GM18861 (cell line): ENCODE data around the gene TRIM72.
"Not testable (repeated sequence)": the region's sequence is repeated elsewhere in the genome, so short reads cannot be mapped to it uniquely, and the experiment has no call there.

Source experiments
- ATAC-seq: cut with Tn5 transposase; IDR thresholded peaks from one replicate; pipeline ENCODE4 v1.9.1; 2021; ENCODE audit not compliant: unreplicated experiment

Gene TRIM72

GRCh38 chr16:31251435-31251834 lies 37.5 kb downstream of the TRIM72 start:
- ATAC-seq: no peak

GRCh38 chr16:31253642-31254045 lies 39.7 kb downstream of the TRIM72 start:
- no peak for ATAC-seq

- no peak for ATAC-seq
Measured at GRCh38 chr16:31256466-31256865, 42.5 kb downstream of the TRIM72 start.

GRCh38 chr16:31258366-31258765 lies 44.4 kb downstream of the TRIM72 start:
- no peak for ATAC-seq

- no peak for ATAC-seq
Measured at GRCh38 chr16:31260136-31260931, 46.4 kb downstream of the TRIM72 start.

- ATAC-seq: no peak
Measured at GRCh38 chr16:31262084-31262483, 48.2 kb downstream of the TRIM72 start.

- ATAC-seq: peak; percentile 90
Measured at GRCh38 chr16:31265329-31266245, 51.7 kb downstream of the TRIM72 start.

- ATAC-seq: no peak
Measured at GRCh38 chr16:31267332-31268032, 53.6 kb downstream of the TRIM72 start.

- ATAC-seq: no peak
Measured at GRCh38 chr16:31268033-31268365, 54.1 kb downstream of the TRIM72 start.

GRCh38 chr16:31268891-31269290 lies 55.0 kb downstream of the TRIM72 start:
- ATAC-seq: no peak

GRCh38 chr16:31269541-31269940 lies 55.6 kb downstream of the TRIM72 start:
- no peak for ATAC-seq

- not testable (repeated sequence) for ATAC-seq
Measured at GRCh38 chr16:31269973-31270372, 56.1 kb downstream of the TRIM72 start.

GRCh38 chr16:31270795-31271194 lies 56.9 kb downstream of the TRIM72 start:
- ATAC-seq: no peak

GRCh38 chr16:31271621-31272190 lies 57.8 kb downstream of the TRIM72 start:
- ATAC-seq: no peak

- no peak for ATAC-seq
Measured at GRCh38 chr16:31273187-31273586, 59.3 kb downstream of the TRIM72 start.

- ATAC-seq: no peak
Measured at GRCh38 chr16:31273676-31274075, 59.8 kb downstream of the TRIM72 start.

- no peak for ATAC-seq
Measured at GRCh38 chr16:31274831-31275816, 61.2 kb downstream of the TRIM72 start.

- ATAC-seq: no peak
Measured at GRCh38 chr16:31276600-31276999, 62.7 kb downstream of the TRIM72 start.

- ATAC-seq: no peak
Measured at GRCh38 chr16:31277659-31278260, 63.8 kb downstream of the TRIM72 start.
